Ishikawa (cell line): ENCODE results near the gene RFX8.

ENCODE experiments used
- CEBPB ChIP-seq: IDR thresholded peaks from 2 replicates; pipeline ENCODE4 v1.6.1; 2012
- CREB1 ChIP-seq: IDR thresholded peaks from 2 replicates; pipeline ENCODE4 v1.6.1; 2012; ENCODE audit warnings: low read depth
- EGR1 ChIP-seq: IDR thresholded peaks from 2 replicates; pipeline ENCODE4 v1.6.1; 2012
- EP300 ChIP-seq: IDR thresholded peaks from 2 replicates; pipeline ENCODE4 v1.6.1; 2012; ENCODE audit warnings: borderline replicate concordance
- FOXM1 ChIP-seq: IDR thresholded peaks from 2 replicates; pipeline ENCODE4 v1.6.1; 2012; ENCODE audit warnings: low read depth, borderline replicate concordance
- RAD21 ChIP-seq: IDR thresholded peaks from 2 replicates; pipeline ENCODE4 v1.6.1; 2012; ENCODE audit warnings: low read depth
- TAF1 ChIP-seq: IDR thresholded peaks from 2 replicates; pipeline ENCODE4 v1.6.1; 2012; ENCODE audit warnings: low read depth, mild to moderate bottlenecking
- ZBTB7A ChIP-seq: IDR thresholded peaks from 2 replicates; pipeline ENCODE4 v1.6.1; 2012; ENCODE audit warnings: low read depth
- TF ChIP-seq, protein P1 (sequence below): IDR thresholded peaks from 2 replicates; pipeline ENCODE4 v1.6.1; 2012; ENCODE audit warnings: low read depth, mild to moderate bottlenecking

DNA sequence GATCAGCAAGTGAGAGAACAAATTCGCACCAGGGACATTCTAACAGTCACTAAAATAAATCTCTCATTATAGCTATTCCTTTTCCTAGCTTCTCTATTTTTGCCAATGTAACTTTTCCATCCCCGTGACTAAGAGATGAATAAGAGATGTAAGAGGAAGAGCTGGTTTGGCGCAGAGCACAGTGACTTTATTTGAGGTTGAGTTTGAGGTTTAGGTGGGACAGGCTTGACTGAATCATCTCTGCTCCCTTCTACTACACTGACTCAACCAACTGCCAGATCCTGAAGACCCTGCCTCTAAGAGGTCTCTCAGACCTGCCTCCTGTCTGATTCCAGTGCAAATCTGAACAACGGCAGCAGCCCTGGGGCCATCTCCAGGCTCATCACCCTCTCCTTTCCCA lies 28.0 kb downstream of the RFX8 start:
- TF ChIP-seq CREB1 (no peak), TAF1 (no peak), EGR1 (no peak), FOXM1 (no peak), EP300 (no peak), ZBTB7A (no peak), CEBPB (no peak), RAD21 (no peak)
- TF ChIP-seq, protein P1, sequence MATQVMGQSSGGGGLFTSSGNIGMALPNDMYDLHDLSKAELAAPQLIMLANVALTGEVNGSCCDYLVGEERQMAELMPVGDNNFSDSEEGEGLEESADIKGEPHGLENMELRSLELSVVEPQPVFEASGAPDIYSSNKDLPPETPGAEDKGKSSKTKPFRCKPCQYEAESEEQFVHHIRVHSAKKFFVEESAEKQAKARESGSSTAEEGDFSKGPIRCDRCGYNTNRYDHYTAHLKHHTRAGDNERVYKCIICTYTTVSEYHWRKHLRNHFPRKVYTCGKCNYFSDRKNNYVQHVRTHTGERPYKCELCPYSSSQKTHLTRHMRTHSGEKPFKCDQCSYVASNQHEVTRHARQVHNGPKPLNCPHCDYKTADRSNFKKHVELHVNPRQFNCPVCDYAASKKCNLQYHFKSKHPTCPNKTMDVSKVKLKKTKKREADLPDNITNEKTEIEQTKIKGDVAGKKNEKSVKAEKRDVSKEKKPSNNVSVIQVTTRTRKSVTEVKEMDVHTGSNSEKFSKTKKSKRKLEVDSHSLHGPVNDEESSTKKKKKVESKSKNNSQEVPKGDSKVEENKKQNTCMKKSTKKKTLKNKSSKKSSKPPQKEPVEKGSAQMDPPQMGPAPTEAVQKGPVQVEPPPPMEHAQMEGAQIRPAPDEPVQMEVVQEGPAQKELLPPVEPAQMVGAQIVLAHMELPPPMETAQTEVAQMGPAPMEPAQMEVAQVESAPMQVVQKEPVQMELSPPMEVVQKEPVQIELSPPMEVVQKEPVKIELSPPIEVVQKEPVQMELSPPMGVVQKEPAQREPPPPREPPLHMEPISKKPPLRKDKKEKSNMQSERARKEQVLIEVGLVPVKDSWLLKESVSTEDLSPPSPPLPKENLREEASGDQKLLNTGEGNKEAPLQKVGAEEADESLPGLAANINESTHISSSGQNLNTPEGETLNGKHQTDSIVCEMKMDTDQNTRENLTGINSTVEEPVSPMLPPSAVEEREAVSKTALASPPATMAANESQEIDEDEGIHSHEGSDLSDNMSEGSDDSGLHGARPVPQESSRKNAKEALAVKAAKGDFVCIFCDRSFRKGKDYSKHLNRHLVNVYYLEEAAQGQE, result no peak
